GM19372 (cell line): Measurements from ENCODE around the gene CD84.
"Not testable (repeated sequence)": the region's sequence is repeated elsewhere in the genome, so short reads cannot be mapped to it uniquely, and the experiment has no call there.

Experiments used
- ATAC-seq: cut with Tn5 transposase; IDR thresholded peaks from one replicate; pipeline ENCODE4 v1.9.1; 2021; ENCODE audit warnings: mild to moderate bottlenecking, low read depth, moderate library complexity; ENCODE audit not compliant: unreplicated experiment

CD84 gene

GRCh38 chr1:160579216-160579701 lies at the start of gene CD84:
Gene CD84 (minus strand): TSS chr1:160579496. CDS start chr1:160579437, 59 bp downstream.
- ATAC-seq: no peak

DNA sequence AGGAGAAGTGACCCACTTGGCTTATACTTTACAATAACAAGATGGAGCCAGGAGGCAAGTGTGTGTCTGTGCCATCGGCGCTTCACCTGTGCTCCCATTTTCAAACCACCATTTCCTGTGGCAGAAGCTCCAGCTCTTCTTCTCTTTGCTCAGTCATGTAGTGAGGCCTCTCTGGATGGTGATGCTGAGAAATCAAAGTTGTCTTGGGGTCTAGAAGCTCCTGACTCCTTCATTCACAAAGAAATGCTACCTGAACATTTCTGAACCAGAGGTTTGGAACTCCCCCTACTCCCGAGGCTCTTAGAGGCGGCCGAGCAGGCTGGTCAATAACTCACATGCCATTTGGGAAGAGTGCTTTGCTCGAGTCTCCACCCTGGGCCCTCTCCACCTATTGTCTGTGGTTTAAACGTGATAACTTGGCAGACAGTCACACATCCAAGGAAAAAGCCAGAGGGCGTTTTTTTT lies 49.5 kb upstream of the CD84 start:
- ATAC-seq: no peak

- ATAC-seq: not testable (repeated sequence)
Measured at GRCh38 chr1:160627677-160628289, 48.5 kb upstream of the CD84 start.

GRCh38 chr1:160626509-160627342 lies 47.4 kb upstream of the CD84 start:
- ATAC-seq: no peak

DNA sequence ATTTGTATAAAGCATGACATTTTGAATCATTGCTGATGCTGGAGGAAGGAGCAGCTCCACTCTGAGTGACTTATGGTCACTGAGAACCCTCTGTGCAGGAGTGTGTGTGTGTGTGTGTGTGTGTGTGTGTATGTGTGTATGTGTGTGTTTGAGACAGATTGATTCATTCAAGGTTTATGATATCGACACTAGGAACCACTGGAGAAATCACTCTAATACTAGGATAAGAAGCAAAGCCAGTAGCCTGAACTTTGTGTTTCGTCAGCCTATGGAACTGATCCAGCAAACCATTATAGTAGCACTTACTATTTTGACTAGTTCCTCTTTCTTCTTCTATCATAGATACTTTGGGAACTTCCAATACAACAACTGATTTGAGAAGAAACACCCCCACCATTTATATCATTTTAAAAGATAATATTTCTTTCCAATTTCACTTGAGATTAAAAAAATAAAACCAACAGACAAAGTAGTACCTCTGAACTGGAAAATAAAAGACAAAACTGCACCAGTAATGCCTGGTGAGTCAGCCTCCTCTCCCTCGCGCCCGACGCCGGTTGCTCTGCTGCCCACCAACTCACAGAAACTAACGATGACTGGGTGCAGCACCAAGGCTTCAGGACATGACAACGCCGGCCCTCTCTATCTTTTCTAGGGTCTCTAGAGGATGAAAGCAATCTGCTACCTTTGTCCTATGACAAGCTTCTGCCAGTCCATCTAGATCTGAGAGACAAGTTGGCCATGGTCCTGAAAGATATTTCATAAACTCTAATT lies 46.6 kb upstream of the CD84 start:
- ATAC-seq: no peak

- ATAC-seq: no peak
Measured at GRCh38 chr1:160625321-160625720, 46.0 kb upstream of the CD84 start.

DNA sequence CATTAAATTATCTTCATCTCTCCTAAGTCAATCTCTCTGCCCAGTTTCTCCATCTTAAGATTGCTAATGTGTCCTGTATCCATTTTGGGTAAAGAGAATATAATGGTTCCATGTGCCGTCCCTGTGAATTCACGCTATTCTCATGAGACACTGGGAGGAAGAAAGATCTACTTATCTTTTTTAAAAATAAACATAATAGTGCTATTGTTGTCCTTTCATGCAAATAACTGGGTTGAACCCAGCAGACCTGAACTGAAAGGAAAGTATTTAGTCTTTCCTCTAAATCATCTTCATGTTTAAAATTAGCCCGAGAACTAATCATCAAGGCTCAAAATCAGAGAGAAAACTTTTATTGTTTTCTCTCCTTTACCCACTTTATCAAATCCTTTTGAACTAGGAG lies 45.2 kb upstream of the CD84 start:
- no peak for ATAC-seq

GRCh38 chr1:160623862-160624261 lies 44.6 kb upstream of the CD84 start:
- no peak for ATAC-seq

- ATAC-seq: no peak
Measured at GRCh38 chr1:160623227-160623633, 43.9 kb upstream of the CD84 start.

DNA sequence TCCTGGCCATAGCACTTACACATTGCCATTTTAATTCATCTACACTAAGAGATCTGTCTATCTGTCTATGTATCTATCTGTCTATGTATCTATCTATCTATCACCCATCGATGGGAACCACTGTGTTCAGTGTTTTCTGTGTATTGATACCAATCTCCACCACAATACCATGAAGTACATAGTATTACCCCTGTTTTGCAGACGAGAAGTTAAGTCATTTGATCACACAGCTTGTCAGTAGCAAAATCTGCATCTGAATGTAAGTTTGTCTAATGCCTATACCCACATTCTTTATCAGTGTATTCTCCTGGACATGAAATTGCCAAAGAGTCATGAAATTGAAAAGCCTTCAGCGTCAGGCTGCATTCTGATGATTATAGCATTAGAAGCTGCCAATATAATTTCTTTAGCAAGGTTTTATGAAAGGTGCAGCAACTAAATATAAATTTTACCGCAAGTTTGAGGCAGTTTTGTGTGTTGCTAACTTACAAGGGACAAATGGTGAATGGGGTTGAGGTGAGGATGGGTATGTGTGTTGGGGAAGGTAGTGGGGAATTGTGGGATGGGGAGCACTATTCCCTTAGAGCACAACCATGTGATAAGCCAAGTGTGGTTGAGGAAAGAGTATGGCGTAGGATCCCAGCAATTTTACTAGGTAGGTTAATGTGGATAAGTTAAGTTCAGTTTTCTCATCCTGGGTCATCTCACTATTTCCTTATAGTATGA lies 43.4 kb upstream of the CD84 start:
- ATAC-seq: no peak

DNA sequence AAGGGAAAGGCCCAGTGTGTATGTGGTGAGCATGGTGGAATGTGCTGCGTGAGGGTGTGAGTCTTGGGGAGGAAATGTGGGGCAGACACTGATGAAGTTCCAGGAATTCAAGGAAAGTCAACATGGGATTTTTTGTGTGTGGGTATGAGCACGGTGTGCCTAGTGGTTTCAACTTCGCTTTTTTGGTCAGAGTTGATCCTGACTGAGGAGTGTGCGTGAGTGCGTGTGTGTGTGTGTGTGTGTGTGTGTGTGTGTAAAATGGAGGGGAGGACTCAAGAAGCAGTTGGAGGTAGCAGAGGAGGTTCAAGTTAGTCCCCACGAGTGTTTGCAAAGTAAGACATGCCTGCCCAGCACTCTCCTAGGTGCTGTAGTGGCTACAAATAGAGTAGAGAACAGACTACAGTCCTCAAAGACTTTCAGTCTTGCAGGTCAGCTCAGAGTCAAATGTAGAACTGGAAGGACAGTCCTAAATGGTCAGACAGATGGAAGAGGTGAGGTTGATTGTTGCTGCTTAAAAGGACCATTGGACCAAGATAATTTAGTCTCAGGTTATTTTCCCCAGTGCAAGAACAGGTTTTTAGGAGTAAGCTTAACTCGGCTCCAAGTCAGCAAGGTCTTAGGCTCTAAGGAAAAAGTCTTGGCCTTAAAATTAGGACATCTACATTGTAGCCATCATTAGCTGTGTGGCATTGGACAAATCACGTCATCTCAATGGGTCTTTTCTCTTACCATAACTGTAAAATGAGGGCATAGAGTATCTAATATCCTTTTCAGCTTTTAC lies 42.5 kb upstream of the CD84 start:
- no peak for ATAC-seq

- no peak for ATAC-seq
Measured at GRCh38 chr1:160620942-160621632, 41.8 kb upstream of the CD84 start.

- no peak for ATAC-seq
Measured at GRCh38 chr1:160619742-160620277, 40.5 kb upstream of the CD84 start.

DNA sequence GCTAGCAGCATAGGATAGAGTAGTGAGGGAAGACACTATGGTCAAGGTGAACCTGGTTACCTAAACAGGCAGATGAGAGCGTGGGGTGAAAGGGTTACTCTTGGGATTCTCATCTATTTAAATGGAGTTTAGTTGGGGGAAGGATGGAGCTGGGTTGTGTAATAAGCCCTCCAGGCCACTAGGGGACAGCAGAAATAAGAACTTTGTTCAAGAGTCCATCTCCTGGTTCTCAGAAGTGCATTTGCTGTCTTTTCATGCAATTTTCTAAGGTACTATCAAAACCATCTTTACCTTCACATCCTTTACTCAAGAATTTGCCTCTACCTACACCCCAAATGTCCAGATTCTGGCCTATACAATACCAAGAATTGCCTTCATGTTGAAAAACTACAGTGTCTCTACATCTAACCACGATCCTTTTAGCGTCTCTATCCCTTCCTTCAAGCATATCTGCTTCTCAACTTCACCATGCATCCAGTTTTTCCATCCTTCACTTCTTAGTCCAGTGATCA lies 39.5 kb upstream of the CD84 start:
- ATAC-seq: no peak

DNA sequence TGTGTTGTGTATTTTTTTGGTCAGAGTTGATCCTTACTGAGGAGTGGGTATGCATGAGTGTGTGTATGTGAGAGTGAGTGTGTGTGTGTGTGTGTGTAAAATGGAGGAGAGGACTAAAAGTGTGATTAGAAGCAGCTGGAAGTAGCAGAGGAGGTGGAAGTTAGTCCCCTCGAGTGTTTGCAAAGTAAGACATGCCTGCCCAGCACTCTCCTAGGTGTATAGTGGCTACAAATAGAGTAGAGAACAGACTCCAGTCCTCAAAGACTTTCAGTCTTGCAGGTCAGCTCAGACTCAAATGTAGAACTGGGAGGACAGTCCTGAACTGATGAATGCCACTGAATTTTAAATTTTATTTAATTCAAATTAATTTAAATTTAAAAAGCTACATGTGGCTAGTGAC lies 39.0 kb upstream of the CD84 start:
- ATAC-seq: no peak

- ATAC-seq: no peak
Measured at GRCh38 chr1:160615660-160616059, 36.4 kb upstream of the CD84 start.

DNA sequence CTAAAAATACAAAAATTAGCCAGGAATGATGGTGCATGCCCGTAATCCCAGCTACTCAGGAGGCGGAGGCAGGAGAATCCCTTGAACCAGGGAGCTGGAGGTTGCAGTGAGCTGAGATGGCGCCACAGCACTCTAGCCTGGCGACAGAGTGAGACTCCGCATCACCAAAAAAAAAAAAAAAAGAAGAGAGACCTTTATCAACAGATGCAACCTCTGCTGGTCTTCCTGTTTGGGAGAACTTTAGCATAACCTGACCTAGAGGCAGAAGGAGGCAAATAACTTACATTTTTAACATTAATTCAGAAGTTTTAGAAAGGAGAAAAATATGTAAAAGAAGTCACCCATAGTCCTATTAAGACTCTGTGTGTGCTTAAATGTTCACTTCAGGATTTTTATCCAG lies 35.1 kb upstream of the CD84 start:
- no peak for ATAC-seq

DNA sequence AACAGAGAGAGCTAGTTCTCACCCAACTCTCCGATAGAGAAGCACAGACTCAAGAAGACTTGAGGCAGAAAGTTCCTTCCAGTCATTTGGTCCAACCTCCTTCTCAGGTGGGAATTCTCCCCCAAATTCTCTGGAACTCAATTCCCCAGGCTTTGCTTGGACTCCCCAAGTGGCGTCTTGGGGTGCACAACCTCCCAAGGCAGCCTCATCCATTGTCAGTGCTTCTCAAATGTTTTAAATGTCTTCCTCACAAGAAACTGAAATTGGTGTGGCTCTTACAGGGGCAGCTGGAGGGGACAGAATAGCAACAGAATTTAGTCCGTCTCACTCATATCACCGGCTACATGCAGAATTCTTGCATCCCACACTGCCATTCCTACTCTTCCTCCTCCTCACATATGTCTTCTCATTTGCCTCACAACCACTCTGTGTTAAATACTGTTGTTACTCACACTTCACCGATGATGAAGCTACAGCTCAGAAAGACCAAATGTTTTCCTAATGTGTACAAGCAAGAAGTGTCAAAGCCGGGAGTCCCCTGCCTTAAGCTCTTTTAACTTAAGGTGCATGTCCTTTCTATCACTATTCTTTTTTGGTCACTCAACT lies 33.4 kb upstream of the CD84 start:
- ATAC-seq: no peak
